HG03159 (cell line): Measurements from ENCODE around the gene PSPH.
A peak's percentile ranks its signal among the peaks of the same experiment; 100 is the strongest.
"Not testable (repeated sequence)": the region's sequence is repeated elsewhere in the genome, so short reads cannot be mapped to it uniquely, and the experiment has no call there.

Experiments
- ATAC-seq: cut with Tn5 transposase; IDR thresholded peaks from one replicate; pipeline ENCODE4 v1.9.1; 2021; ENCODE audit warnings: mild to moderate bottlenecking, moderate library complexity; ENCODE audit not compliant: unreplicated experiment

Gene PSPH

DNA sequence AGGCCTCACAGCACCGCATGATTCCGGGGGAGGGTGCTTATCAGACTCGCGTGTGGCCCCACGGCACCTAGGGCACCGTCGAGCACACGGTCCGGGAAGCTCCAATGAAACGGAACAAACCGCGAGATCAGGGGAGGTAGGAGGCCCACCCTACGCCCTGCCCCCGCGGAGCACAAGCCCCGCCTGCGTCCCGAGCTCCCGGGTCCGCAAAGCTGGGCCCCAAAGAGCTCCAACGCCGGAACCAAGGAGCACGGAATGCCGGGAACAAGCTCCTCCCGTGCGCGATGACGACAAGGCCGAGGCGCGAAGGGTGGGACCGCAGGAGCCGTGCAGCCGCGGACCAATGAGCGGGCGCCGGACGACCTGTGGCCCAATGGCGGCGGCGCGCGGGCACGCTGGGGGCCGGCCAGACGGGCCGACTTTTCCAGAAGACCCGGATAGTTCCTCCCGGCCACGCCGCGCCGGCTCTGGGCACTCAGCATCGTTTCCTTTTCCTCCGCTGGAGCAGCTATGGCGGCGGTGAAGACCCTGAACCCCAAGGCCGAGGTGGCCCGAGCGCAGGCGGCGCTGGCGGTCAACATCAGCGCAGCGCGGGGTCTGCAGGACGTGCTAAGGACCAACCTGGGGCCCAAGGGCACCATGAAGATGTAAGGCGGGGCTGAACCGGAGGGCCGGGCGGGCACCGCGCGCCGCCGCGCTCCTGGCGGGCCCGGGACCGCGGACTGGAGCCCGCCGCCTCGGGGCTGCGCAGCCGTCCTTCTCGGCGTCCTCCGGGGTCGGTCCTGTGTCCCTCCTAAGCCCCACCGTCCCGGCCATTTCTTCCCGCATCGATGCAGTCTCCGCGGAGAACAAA, at the start of gene PSPH, which contains the start of gene CCT6A:
TSS of gene PSPH (minus strand) at position 106 of the 853 bp plus-strand sequence. CDS start 30,232 bp downstream, outside the sequence.
TSS of gene CCT6A (plus strand) at position 427 of the 853 bp plus-strand sequence. CDS start at position 511, 84 bp downstream.
- peak; percentile 96 for ATAC-seq

DNA sequence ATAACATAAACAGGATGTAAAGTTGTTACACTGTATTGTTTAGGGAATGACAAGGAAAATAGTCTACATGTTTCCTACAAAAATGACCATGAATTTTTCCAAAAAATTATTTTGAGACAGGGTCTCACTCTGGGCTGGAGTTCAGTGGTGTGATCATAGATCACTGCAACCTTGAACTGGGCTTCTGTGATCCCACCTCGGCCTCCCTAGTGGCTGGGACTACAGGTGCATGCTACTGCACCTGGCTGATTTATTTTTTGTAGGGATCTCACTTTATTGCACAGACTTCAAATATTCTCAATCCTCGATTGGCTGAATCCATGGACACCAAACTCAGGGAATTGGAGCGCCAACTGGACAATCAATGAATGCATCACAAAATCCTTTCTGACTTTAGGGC, 48.4 kb upstream of the PSPH start:
- ATAC-seq: no peak

DNA sequence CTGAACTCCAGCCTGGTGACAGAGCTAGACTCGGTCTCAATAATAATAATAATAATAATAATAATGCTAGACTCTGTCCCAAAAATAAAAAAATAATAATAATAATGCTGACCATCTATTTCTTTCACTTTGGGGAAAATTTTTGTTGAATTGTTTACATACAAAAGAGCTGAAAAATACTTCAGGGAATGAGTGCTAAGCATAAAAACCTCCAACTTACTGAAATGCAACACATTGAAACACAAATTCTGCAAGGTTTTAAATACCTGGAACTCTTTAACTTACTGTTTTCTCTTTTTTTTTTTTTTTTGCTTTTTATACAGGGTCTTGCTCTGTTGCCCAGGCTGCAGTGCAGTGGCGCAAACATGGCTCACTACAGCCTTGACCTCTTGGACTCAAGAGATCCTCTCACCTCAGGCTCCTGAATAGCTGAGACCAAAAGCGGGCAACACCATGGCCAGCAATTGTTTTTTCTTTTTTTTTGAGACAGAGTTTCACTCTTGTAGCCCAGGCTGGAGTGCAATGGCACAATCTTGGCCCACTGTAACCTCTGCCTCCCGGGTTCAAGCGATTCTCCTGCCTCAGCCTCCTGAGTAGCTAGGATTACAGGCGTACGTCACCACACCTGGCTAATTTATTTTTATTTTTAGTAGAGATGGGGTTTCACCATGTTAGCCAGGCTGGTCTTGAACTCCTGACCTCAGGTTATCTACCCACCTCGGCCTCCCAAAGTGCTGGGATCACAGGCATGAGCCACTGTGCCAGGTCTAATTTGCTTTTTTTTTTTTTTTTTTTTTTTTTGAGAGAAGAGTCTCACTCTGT, 47.2 kb upstream of the PSPH start:
- ATAC-seq: not testable (repeated sequence)

DNA sequence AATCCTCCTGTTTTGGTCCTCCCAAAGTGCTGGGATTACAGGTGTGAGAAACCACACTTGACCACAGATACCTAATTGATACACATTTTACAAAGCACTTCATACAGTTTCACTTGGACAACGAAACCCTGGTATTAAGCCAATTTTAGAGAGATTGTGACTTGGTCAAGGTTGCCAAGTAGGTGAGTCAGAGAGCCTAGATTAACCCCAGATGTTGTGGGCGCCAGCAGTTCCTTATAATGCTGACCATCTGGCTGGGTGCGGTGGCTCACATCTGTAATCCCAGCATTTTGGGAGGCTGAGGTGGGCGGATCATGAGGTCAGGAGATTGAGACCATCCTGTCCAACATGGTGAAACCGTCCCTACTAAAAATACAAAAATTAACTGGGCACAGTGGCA, 46.5 kb upstream of the PSPH start:
- ATAC-seq: no peak

DNA sequence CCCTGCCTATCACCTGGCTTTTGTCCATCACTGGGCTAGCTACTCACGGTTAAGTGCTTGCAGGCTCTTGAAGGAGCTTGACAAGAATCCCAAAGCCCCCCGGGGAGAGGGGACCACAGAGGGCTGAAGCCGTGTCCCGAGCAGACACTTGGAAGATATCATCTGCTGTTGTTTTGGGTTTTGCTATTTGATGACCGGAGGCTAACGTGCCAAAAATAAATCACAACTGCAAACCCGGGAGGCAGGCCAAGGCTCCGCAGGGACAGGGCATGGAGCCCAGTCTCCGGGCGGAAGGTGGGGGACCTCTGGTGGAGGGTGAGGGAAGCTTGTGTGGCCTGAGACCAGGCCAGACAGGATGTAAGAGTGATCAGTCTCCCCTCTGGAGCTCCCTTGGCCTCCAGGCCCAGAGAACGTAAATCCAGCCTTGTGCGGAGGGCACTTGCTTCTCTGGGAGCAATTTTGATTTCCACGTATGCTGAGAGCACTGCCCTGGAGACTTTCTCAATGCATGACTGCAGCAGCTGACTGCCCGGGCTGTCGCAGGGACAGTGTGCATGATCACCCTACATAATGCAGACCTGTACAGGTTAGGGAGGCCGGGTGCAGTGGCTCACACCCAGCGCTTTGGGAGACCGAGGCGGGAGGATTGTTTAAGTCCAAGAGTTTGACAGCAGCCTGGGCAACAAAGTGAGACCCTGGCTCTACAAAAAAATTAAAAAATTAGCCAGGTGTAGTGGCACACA, 41.7 kb upstream of the PSPH start, which contains the start of gene PHKG1:
TSS of gene PHKG1 (minus strand) at position 164 of the 743 bp plus-strand sequence. CDS start 4,011 bp downstream, outside the sequence.
- no peak for ATAC-seq

DNA sequence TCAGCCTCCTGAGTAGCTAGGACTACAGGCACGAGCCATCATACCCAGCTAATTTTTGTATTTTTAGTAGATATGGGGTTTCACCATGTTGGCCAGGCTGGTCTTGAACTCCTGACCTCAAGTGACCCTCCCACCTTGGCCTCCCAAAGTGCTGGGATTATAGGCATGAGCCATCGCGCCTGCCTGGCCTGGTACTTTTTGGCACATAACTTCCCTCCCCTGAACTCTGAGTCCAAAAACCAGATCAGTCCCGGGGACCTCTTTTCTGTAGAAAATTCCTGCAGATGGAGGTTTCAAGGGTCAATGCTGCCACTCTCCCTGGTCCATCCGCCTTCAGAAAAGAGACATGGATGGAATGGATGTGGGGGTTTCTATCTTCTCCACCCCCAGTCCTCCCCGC, 41.1 kb upstream of the PSPH start:
- not testable (repeated sequence) for ATAC-seq

DNA sequence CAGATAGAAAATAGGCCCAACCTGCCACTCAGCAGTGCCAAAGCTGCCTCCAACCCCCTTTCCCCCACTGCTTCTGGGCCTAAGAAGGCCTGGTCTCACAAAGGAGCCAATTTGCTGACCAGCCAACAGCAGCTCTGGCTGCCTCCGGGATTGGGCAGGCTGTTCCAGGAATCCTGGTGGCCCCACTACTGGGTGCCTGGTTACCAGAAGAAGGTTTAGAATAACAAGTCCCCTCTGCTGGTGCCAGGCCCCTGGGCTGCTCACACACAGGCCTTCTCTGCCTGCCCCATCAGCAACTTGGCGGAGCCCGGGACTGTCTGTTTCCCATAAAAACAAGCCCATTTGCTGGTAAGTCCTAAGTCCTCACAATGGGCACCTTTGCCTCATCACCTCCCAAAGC, 40.3 kb upstream of the PSPH start:
- ATAC-seq: no peak

DNA sequence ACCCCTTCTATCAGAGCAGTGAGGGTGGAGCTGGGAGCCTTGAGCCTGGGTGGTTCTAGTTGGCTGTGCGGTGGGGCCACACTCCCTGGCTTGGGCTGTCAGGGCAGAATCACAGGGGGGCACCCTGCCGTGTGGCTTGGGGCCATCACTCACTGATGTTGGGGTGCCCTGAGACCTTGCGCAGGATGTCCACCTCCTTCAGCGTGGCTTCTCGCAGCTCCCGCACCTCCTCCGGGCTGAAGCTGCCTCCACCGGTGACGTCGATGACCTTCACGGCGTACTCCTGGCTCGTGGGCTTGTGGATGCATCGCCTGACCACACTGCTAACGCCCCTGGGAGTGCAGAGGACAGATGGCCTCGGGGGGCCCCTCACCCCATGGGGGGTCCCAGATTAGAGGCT, 36.2 kb upstream of the PSPH start:
- ATAC-seq: no peak

DNA sequence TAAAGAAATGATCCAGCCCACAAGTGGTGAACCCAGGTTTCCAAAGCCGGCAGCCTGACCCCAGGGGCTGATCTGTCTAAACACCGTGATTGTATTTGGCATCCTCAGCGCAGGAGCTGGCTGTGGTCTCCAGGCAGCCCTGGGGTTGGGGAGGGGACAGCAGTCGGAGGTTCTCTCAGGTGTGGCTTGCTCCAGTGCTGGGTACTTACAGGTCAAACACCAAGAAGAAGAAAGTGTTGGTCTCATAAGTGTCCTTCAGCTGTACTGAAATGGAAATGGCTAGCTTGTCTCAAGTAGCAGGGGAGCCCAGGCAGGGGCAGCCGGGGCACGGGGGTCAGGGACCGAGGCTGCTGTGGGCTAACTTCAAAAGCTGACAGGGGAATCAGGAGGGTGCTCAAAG, 35.5 kb upstream of the PSPH start:
- ATAC-seq: no peak

DNA sequence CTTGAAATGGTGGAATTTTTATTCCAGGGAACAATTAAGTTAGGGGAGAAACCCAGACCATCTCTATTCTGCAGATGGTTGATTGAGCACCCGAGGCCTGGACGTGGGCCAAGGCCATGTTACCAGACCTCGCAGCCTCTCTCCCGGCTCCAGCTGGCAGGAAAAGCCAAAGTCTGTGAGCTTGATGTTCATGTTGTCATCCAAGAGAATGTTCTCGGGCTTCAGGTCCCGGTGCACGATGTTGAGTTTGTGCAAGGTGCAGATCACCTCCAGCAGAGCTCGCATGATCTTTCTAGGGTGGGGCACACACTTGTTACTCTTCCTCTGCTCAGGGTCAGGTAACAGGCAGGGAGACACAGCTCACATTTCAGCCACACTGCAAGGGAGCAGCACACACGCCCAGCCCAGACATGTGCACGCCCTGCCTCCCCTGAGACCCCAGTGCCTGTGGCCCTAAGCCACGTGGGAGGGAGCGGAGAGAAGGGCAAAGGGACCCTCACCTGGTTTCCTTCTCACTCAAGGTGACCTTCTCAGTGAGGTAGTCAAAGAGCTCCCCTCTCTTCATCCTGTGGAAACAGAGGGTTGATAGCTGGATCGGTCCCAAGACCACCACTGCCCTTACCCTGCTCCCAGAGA, 32.0 kb upstream of the PSPH start:
- ATAC-seq: no peak

DNA sequence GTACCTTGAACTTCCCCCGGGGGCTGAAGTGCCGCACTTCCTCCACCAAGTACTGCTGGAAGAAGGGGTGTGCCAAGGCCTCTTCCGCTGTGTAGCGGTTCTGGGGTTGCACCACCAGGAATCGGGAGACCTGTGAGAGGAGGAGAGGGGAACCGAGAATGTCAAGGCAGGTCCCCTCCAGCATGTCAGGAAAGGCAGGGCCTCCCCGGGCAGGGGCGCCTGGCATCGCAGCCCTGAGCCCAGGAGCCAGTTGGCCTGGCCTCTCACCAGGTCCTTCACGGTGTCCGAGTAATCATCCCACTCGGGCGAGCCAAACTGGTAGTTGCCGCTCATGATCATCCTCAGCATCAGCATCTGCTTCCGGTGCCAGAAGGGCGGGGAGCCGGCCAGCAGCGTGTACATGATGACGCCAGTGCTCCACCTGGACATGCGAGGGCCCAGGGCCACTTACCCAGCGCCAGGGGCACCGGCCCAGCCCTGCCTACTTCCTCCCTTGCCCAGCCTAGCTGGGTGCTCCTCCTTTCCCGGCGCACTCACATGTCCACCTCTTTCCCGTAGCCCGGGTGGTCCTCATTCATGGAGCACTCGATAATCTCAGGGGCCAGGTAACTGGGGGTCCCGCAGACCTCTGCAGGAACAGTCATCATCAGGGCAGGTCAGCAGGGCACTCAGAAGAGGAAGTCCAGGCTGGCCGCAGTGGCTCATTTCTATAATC, 30.5 kb upstream of the PSPH start:
- ATAC-seq: no peak

DNA sequence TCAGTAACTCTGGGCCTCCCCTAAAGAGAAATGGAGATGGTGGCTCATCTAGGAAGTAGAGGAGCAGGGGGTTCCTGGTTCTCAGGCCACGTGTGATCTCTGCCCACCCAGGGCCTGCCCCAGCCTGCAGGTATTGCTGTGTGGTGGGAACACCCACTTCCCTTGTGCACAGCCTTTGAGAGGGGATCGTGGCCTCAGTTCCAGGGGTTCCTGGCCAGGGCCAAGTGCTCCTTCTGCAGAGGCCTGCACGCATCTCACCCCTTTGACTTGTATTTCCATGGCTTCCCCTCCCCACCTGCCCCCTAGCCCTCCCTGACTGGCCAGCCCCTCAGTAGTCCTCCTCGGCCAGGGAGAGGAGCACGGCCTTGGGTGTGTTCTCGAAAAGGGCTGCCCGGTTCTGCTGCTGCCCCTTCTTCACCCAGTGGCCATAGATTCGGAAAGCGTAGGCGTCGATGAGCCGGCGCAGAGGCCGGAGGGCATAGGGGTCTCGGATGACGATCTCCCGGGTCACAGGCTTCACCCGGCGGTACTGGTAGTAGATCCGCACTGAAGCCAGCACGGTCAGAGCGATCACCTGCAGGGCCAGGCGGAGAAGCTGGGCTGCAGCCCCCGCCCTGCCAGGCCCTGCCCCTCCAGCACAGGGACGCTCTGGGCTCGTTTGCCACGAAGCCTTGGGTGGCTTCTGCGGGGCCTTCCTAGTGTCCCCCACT, 29.6 kb upstream of the PSPH start:
- ATAC-seq: not testable (repeated sequence)

DNA sequence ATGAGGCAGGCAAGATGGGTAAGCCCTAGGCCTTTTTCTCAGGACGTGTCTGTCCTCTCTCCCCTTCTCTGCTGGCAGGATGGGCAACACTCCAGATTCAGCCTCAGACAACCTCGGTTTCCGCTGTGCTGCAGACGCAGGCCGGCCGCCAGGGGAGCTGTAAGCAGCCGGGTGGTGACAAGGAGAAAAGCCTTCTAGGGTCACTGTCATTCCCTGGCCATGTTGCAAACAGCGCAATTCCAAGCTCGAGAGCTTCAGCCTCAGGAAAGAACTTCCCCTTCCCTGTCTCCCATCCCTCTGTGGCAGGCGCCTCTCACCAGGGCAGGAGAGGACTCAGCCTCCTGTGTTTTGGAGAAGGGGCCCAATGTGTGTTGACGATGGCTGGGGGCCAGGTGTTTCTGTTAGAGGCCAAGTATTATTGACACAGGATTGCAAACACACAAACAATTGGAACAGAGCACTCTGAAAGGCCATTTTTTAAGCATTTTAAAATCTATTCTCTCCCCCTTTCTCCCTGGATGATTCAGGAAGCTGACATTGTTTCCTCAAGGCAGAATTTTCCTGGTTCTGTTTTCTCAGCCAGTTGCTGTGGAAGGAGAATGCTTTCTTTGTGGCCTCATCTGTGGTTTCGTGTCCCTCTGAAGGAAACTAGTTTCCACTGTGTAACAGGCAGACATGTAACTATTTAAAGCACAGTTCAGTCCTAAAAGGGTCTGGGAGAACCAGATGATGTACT, 28.4 kb upstream of the PSPH start:
- ATAC-seq: no peak

DNA sequence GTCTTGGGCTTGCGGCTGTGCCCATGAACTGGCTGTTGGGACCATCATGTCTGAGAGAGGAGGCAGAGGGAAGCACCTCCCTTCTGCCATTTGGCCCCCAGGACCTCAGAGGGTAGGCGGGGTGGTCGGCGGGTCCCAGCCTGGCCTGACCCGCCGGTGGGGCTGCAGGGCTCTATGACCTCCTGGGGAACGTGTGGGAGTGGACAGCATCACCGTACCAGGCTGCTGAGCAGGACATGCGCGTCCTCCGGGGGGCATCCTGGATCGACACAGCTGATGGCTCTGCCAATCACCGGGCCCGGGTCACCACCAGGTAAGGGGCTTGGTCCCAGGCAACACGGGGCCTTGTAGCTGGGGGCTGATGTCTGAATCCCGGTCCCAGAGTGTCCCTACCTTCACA, 27.0 kb upstream of the PSPH start:
- ATAC-seq: no peak

DNA sequence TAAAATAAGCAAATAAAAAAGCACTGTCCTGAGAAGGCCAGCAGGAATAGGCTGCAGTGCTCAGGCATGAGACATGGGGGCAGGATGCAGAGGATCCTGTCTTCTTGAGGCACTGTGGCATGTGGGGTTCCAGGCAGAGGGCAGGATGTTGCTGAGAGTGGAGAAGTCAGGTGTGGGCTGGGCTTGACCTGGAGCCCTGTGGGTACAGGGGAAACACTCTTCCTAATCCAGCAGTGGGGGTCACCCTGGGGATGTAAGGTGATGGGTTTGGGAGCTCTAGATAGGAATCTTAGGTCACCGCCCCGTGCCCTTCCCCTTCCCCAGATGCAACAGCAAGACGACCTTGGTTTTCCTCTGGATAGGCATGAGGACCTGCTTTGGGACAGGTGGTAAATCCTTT, 26.4 kb upstream of the PSPH start:
- ATAC-seq: no peak

DNA sequence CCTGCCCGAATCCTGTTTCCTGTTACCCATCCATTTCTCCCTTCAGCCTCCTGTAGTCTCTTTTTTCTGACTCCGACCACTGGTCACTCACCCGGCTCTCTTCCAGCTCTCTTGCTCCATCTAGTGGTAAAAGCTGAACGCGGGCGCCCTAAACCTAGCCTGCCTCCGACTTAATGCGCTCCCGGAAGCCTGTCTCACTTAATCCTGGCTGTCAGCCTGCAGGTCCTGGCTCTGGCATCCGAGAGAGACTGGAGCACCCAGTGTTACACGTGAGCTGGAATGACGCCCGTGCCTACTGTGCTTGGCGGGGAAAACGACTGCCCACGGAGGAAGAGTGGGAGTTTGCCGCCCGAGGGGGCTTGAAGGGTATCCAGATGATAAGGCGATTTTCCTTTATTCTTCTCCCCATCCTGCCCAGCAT, 23.1 kb upstream of the PSPH start:
- peak; percentile 92 for ATAC-seq

DNA sequence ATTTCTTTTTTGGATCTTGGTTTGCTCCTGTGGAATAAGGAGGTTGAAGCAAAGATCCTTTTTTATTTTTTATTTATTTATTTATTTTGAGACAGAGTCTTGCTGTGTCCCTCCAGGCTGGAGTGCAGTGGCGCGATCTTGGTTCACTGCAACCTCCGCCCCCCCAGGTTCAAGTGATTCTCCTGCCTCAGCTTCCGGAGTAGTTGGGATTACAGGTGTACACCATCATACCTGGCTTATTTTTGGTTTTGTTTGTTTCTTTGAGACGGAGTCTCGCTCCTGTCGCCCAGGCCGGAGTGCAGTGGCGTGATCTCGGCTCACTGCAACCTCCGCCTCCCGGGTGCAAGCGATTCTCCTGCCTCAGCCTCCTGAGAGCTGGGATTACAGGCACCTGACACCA, 15.1 kb upstream of the PSPH start:
- ATAC-seq: not testable (repeated sequence)

DNA sequence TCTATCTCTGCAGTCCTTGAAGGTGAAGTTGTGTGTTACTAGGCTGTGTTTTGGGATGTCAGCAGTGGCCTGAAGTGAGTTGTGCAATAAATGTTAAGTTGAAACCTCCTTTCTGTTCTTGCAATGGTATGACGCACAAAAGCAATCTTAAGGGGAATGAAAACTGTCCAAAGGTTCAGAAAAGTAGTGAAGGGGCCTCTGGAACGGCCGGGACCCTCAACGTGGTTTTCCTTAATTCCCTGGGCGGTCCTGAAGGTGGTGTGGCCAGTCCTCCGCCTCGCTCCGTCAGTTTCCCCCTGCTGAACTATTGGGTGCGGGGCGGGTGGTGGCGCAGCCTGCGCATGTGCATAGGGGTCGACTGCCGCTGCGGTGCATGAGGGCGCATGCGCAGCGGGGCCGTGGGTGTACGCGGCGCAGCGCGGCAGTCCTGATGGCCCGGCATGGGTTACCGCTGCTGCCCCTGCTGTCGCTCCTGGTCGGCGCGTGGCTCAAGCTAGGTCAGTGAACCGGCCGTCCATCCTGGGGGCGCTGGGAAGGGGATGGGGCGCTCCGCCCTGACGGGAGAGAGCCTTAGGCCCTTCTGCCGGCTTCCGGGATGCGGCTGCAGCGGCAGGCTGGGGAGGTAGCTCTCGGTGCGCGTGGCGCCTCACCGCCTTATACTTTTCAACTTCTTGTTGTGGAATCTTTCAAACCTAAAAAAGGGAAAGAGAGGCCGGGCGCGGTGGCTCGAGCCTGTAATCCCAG, 12.8 kb upstream of the PSPH start, which contains the start of gene SUMF2:
TSS of gene SUMF2 (plus strand) at position 405 of the 744 bp plus-strand sequence. CDS start at position 431, 26 bp downstream.
- peak; percentile 85 for ATAC-seq
